ENCODE results near the gene DLG5.

The DLG5 gene

GRCh38 chr10:77926566-77927401, at the start of gene DLG5:
Gene DLG5 (minus strand): TSS chr10:77926755. CDS start chr10:77926520, 235 bp downstream.
- DNase-seq: peak; percentile 83

GRCh38 chr10:77975086-77975666, 48.6 kb upstream of the DLG5 start:
- DNase-seq: no peak

GRCh38 chr10:77974396-77975074, 48.0 kb upstream of the DLG5 start:
- no peak for DNase-seq

- DNase-seq: no peak
These were observed 46.7 kb upstream of the DLG5 start for GRCh38 chr10:77973276-77973675.

GRCh38 chr10:77972148-77972547, 45.6 kb upstream of the DLG5 start:
- DNase-seq: no peak

- no peak for DNase-seq
These were observed 45.2 kb upstream of the DLG5 start for GRCh38 chr10:77971804-77972144.

- peak; percentile 55 for DNase-seq
These were observed 44.6 kb upstream of the DLG5 start for GRCh38 chr10:77970869-77971803.

- DNase-seq: no peak
These were observed 42.6 kb upstream of the DLG5 start for GRCh38 chr10:77969114-77969513.

- DNase-seq: peak; percentile 60
These were observed 41.1 kb upstream of the DLG5 start for GRCh38 chr10:77967611-77968022.

GRCh38 chr10:77965294-77965693, 38.7 kb upstream of the DLG5 start:
- no peak for DNase-seq

- no peak for DNase-seq
These were observed 38.3 kb upstream of the DLG5 start for GRCh38 chr10:77964811-77965210.

GRCh38 chr10:77963901-77964300, 37.3 kb upstream of the DLG5 start:
- DNase-seq: no peak

- no peak for DNase-seq
These were observed 36.0 kb upstream of the DLG5 start for GRCh38 chr10:77962350-77963146.

GRCh38 chr10:77961668-77962067, 35.1 kb upstream of the DLG5 start:
- no peak for DNase-seq

GRCh38 chr10:77960829-77961329, 34.3 kb upstream of the DLG5 start:
- no peak for DNase-seq

- DNase-seq: no peak
These were observed 33.4 kb upstream of the DLG5 start for GRCh38 chr10:77959887-77960455.

GRCh38 chr10:77959384-77959783, 32.8 kb upstream of the DLG5 start:
- no peak for DNase-seq

GRCh38 chr10:77955136-77955535, 28.6 kb upstream of the DLG5 start:
- no peak for DNase-seq

- DNase-seq: no peak
These were observed 22.6 kb upstream of the DLG5 start for GRCh38 chr10:77949167-77949566.

GRCh38 chr10:77946084-77946483, 19.5 kb upstream of the DLG5 start:
- no peak for DNase-seq

- no peak for DNase-seq
These were observed 18.0 kb upstream of the DLG5 start for GRCh38 chr10:77944519-77944918.
